H1 (cell line): ENCODE results near the gene TLCD2.
A peak's percentile ranks its signal among the peaks of the same experiment; 100 is the strongest.

ENCODE experiments used
- EZH2 ChIP-seq: fragments of 200-600 bp; sonication (generic); IDR thresholded peaks from 2 replicates; pipeline ENCODE4 v1.7.1; 2012; ENCODE audit warnings: low read depth, mild to moderate bottlenecking, moderate library complexity, low read length, inconsistent platforms; ENCODE audit not compliant: severe bottlenecking
- HDAC2 ChIP-seq, 2 experiments: fragments of 300-600 bp in 1 of 2; sonication (generic) in 1 of 2; IDR thresholded peaks; 2 replicates each; pipeline ENCODE4 v1.6.1; 2011 to 2012; ENCODE audit warnings: low read depth in 2 of 2, low read length in 2 of 2, mild to moderate bottlenecking in 2 of 2, moderate library complexity in 2 of 2, borderline replicate concordance in 1 of 2, inconsistent platforms in 1 of 2
- HDAC6 ChIP-seq: IDR thresholded peaks from one replicate; pipeline ENCODE4 v1.7.1; 2012; ENCODE audit warnings: low read depth, mild to moderate bottlenecking, inconsistent platforms, low read length, moderate library complexity
- KDM1A ChIP-seq: fragments of 200-600, 300-600 bp; sonication (generic); IDR thresholded peaks from 2 replicates; pipeline ENCODE4 v1.7.1; 2016; ENCODE audit warnings: mild to moderate bottlenecking, low read length, borderline replicate concordance
- KDM5A ChIP-seq: fragments of 200-600 bp; IDR thresholded peaks from 2 replicates; pipeline ENCODE4 v1.7.1; 2012; ENCODE audit warnings: mild to moderate bottlenecking, low read length, inconsistent platforms, mixed read lengths
- MAFK ChIP-seq: IDR thresholded peaks from 2 replicates; pipeline ENCODE4 v1.6.1; 2012; ENCODE audit warnings: low read depth, mild to moderate bottlenecking, improper control_type of control experiment, low read length
- POLR2A ChIP-seq, 2 experiments: IDR thresholded peaks; 1 replicate in 1 of 2; 2 replicates in 1 of 2; pipeline ENCODE4 v1.6.1; 2011; ENCODE audit warnings: low read depth in 2 of 2, low read length in 2 of 2, mild to moderate bottlenecking in 2 of 2; ENCODE audit errors: control extremely low read depth in 1 of 2
- RAD21 ChIP-seq, 2 experiments: IDR thresholded peaks in 1 of 2; conservative IDR thresholded peaks in 1 of 2; 2 replicates each; pipeline ENCODE4 v1.6.1; 2011; ENCODE audit warnings: low read depth in 2 of 2, low read length in 2 of 2, improper control_type of control experiment in 1 of 2, inconsistent platforms in 1 of 2, mild to moderate bottlenecking in 1 of 2, moderate library complexity in 1 of 2
- SIN3A ChIP-seq, 2 experiments: IDR thresholded peaks in 1 of 2; conservative IDR thresholded peaks in 1 of 2; 2 replicates each; pipeline ENCODE4 v1.6.1; 2011 to 2012; ENCODE audit warnings: low read length in 2 of 2, improper control_type of control experiment in 1 of 2, low read depth in 1 of 2, mild to moderate bottlenecking in 1 of 2
- SP1 ChIP-seq: IDR thresholded peaks from 2 replicates; pipeline ENCODE4 v1.6.1; 2011; ENCODE audit warnings: low read depth, low read length
- SRF ChIP-seq: IDR thresholded peaks from 2 replicates; pipeline ENCODE4 v1.6.1; 2011; ENCODE audit warnings: mild to moderate bottlenecking, low read depth, low read length, moderate library complexity
- TCF12 ChIP-seq: IDR thresholded peaks from 2 replicates; pipeline ENCODE4 v1.6.1; 2011; ENCODE audit warnings: low read depth, mild to moderate bottlenecking, low read length
- ZNF274 ChIP-seq: IDR thresholded peaks from 2 replicates; pipeline ENCODE4 v1.7.0; 2012; ENCODE audit warnings: low read length, borderline replicate concordance; ENCODE audit errors: extremely low read depth
- TF ChIP-seq, protein P1 (sequence below), 3 experiments: IDR thresholded peaks; 1 replicate in 2 of 3; 2 replicates in 1 of 3; pipeline versions ENCODE4 v1.5.1 to v1.6.1; 2011; ENCODE audit warnings: low read length in 3 of 3, mild to moderate bottlenecking in 3 of 3, inconsistent platforms in 2 of 3, low read depth in 1 of 3, moderate library complexity in 1 of 3; ENCODE audit not compliant: insufficient read depth in 1 of 3; ENCODE audit errors: control extremely low read depth in 1 of 3

DNA sequence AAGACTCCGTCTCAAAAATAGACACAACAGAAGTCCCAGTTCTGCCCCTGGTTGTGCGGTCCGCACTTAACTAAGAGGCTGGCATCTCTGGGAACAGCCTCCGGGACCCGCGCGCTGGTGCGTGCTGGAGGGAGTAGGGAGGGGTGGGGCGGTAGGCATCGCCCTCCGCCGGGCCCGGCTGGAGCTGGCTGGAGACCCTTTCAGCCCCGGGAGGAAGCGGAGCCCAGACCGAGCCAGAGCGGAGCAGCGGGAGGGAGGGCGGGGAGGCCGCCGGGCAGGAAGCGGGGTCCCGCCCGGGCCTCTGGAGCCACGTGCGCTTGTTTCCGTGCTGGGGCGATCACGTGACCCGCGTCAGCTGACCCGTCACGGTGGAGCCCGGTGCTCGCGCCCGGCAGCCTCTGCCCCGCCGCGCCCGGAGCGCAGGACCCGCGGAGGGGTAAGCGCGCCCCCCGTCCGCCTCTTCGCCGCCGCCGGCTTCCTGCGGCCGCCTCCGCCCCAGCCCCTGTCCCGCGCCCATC lies 14.2 kb upstream of the TLCD2 start, which contains the start of gene WDR81:
- no peak for TF ChIP-seq TCF12
- no peak; a peak in 1 of 4 replicates for TF ChIP-seq RAD21 (IDR thresholded peaks at IDR 0.05 in 1 of 2, conservative IDR thresholded peaks at IDR 0.05 in 1 of 2; ENCODE audit: low read depth in 2 of 2, low read length in 2 of 2)
- TF ChIP-seq, protein P1, sequence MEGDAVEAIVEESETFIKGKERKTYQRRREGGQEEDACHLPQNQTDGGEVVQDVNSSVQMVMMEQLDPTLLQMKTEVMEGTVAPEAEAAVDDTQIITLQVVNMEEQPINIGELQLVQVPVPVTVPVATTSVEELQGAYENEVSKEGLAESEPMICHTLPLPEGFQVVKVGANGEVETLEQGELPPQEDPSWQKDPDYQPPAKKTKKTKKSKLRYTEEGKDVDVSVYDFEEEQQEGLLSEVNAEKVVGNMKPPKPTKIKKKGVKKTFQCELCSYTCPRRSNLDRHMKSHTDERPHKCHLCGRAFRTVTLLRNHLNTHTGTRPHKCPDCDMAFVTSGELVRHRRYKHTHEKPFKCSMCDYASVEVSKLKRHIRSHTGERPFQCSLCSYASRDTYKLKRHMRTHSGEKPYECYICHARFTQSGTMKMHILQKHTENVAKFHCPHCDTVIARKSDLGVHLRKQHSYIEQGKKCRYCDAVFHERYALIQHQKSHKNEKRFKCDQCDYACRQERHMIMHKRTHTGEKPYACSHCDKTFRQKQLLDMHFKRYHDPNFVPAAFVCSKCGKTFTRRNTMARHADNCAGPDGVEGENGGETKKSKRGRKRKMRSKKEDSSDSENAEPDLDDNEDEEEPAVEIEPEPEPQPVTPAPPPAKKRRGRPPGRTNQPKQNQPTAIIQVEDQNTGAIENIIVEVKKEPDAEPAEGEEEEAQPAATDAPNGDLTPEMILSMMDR (IDR thresholded peaks at IDR 0.05; ENCODE audit: control extremely low read depth in 1 of 3, insufficient read depth in 1 of 3, low read depth in 1 of 3, low read length in 3 of 3), result no peak
- TF ChIP-seq KDM1A, result no peak
- TF ChIP-seq KDM5A, result no peak; the same call in 1 of the 2 replicates
- TF ChIP-seq SRF, result no peak
- TF ChIP-seq EZH2, result no peak
- no peak for TF ChIP-seq MAFK
- no peak for TF ChIP-seq ZNF274
- 0 out of 4 replicates have a peak, but pooled peaks of 1 of the 2 experiments have one; percentile 64 for TF ChIP-seq HDAC2 (IDR thresholded peaks at IDR 0.05; ENCODE audit: borderline replicate concordance in 1 of 2, low read depth in 2 of 2, low read length in 2 of 2)
- no peak for TF ChIP-seq HDAC6
- no peak for TF ChIP-seq POLR2A (IDR thresholded peaks at IDR 0.05; ENCODE audit: control extremely low read depth in 1 of 2, low read depth in 2 of 2, low read length in 2 of 2)
- no peak for TF ChIP-seq SP1
- peak; percentile 94 to 96 for TF ChIP-seq SIN3A (conservative IDR thresholded peaks at IDR 0.05 in 1 of 2, IDR thresholded peaks at IDR 0.05 in 1 of 2; ENCODE audit: low read depth in 1 of 2, low read length in 2 of 2)
